HG03457 (cell line): ENCODE data around the gene SMIM30.

Experiments used
- ATAC-seq: cut with Tn5 transposase; IDR thresholded peaks from one replicate; pipeline ENCODE4 v1.9.1; 2021; ENCODE audit warnings: moderate number of reproducible peaks; ENCODE audit not compliant: unreplicated experiment

The SMIM30 gene

DNA sequence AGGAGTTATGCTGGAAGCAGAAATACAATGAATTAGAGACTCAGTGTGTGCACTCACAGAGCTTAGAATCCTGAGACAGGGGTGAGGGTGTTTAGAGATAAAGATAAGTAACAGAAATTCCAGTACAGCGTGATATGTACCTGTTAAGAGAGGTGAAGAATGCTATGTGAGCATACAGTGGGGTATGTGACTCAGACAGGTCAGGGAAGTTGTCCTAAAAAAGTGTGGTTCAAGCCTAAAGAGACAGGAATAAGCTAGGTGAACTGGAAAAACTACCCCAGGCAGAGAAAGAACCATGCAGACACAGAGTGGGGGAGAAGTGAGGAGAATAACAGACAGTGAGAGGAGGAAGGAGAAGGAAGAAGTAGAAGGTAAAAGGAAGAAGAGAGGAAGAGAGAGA is 8.6 kb downstream of the SMIM30 start:
- ATAC-seq: no peak

DNA sequence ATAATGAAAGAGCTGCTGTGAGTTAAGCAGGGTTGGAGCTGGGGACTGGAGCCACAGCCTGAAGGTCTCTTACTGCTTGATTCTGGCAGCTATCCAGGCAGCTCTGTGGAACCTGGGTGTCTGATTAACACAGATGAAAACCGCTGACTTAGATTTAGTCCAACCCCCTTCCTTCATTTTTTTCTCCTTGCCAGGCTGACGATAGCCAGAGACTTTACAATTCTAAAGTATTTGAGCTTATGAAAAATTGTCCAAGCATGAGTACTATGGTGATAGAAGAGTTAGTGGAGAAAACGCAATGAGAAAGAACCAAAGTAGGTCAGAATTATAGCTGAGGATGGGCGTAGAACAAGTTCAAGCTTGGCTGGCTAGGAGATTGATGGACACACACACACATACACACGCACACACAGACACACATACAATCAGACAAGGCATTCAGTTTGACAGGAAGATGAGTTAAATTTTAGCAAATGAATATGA is 18.2 kb downstream of the SMIM30 start:
- no peak for ATAC-seq

DNA sequence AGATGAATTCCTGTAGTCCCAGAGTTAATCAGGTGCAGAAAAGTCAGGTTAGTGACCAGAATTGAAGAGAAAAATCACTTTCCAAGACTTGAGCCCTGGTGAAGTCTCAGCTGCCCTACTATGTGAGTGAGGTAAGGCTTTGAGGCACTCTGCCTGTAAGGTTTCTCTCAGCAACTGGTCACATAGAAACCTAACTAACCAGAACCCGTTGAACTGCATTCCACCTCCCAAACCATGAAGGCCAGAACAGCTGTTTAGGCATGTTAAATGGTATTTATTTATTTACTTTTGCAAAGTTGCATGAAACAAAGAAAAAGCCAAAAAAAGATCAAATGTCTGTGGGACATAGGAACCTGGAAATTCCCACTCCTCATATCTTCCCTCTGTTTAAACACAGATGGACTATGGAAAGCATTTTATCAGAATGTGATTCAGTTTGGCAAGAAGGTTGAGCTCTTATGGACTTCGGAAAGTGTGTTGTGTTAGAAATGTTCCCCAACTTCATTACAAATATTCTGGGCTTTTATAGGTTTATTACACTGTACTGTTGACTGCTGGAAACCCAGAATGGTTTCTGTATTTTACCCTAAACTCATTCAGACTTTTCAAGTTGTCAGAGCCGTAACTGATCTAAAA is 19.0 kb downstream of the SMIM30 start:
- ATAC-seq: no peak

DNA sequence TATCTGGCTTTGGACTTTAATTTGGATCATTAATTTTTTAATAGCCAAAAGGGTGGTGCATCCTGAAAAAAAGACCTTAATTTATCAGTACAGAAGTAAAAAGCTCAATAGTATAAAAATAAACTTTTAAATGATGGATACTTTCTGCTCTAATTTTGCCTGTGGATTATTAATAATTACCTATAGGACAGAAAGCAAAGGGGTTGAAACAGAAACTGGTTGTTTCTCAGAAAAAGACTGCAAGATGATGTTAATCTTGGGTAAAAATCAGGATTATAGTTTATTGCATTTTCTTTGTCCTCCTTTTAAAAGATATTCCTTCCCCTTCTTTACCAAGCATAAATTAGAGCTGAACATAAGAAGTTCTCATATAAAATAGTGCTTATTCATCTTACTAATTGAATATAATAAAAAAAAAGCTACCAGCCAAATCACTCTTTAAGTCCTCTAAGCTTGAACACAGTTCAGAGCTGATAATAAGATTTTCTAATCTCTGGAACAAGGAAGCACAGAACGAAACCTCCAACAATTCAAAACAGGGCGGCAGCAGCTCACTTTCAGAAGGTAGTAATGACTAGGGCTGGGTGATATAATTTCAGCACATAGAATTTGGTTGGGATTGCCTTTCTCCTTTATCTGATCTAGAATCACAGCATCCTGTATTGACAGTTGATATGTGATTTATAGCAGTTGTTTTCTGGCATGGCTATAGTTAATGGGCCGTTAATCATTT is 23.7 kb downstream of the SMIM30 start:
- ATAC-seq: no peak

DNA sequence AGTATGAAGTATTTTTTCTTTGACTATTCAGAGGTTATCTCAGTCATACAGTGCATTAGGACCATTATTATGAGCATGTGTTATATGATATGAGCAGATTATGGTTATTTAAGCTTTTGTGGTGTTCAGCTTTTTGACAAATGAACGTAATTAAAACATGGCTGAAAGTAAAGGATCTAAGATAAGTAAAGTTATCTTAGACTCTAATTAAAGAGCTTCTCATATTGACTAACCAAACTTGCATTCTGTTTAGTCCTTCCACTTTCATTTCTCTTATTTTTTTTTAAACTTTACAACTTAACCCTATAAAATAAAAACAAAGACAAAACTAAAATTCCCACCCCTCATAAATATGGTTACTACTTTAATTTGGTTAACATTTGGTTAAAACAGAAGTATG is 24.8 kb downstream of the SMIM30 start:
- ATAC-seq: no peak

DNA sequence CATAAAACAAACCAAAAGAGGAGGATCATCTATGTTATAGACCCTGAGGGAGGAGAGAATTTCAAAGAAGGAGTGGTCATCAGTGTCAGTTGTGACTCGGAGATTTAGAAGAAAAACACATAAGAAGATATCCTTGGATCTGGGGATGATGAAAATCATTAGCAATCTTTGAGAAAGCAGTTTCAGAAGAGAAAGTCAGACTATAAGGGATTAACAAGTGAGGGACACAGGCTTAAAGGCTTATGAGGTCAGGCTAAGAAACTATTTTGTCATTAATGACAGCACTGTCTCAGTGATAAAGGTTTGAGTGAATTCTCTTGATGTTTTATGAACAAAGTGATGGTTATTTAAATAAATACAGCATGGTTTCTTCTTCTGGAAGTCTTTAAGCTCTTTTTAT is 25.6 kb downstream of the SMIM30 start:
- no peak for ATAC-seq

DNA sequence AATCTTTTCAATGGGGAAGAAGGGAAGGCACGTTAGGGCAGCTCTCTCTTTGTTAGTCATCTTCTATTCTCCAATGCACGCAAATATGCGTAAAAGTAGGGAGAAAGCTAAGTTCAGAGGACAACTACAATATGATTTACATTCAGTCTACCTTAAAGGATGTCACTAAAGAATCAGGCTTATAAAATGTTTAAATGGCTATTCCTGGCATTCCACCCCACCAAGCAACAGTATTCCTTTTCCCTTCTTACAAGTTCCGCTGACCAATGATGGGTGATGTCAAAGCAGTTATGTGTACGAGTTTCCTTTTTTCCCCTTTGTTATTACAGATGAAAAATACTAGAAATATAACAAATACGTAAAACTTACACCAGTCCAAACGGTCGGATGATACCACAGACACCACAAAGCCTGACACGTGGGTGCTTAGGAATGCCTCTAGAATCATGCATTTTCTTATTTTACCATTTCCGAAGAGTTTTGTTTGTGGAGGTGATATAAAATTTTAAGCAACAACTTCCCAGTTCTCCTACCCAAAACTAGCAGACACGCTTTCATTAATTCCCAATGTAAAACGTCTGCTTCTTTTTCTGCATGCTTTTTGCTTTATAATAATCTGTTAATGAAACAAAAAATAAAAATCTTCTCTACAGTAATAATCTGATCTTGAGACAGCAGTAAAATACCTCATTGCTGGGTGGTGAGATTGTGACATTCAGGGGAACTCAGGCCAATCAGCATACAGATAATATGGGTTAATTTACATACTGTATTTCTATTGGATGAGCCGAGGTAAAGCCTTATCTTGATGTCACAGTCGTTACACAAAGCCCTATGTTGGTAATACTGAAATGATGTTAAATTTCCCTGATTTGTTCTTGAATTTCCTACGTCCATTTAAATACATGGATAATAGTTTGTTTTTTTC is 31.0 kb downstream of the SMIM30 start:
- no peak for ATAC-seq

DNA sequence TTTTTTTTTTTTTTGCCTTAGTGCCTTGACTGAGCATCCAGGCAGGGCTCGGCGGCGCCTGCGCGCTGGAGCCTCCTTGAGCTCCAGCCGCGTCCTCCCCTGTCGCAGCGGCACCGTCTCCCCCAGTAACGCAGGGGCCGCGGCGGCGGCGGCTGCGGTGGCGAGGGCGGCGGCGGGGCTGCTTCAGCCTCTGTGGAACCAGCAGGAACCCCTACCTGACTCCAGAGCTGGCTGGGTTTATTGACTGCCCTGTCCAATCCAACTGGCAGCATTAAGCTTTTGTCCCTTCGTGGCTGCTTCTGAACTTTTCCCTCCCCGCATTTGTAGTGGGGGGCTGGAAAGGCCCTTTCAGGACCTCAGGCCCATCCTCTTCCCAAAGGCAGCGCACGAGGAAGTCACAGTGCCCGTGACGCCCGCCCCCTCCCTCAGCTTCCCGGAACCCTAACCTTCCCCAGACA is 31.9 kb downstream of the SMIM30 start, which contains the start of gene GPR85:
Gene GPR85, minus strand, starts transcription at position 397 of the 458 bp plus-strand sequence. CDS start 2,106 bp downstream, outside the sequence.
- ATAC-seq: peak; percentile 75

DNA sequence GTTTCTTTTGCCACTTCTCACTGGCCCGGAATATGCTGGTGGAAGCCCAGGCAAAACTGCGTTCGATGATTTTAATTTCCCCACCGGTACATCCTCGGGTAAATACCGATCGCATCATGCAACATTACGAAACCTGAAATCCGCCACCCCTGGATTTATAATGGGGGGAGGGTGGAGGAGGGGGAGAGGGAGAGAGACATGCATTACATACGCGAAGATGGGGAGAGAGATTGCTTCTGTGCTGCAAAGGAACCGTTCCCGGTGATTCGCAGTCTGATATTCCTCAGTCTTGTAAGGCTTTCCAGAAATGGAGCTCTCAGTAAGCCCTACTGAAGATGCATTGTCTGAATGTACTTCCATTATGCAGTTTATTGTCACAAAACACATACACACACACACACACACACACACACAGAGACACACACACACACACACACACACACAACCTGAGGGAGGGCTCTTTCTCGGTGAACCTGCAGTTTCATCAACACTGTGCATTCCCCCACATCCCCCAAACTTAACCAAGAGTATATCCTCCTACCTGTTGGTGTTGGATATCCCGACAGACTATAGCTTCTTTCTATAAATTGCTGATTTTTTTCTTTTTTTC is 32.5 kb downstream of the SMIM30 start:
- peak; percentile 20 for ATAC-seq

DNA sequence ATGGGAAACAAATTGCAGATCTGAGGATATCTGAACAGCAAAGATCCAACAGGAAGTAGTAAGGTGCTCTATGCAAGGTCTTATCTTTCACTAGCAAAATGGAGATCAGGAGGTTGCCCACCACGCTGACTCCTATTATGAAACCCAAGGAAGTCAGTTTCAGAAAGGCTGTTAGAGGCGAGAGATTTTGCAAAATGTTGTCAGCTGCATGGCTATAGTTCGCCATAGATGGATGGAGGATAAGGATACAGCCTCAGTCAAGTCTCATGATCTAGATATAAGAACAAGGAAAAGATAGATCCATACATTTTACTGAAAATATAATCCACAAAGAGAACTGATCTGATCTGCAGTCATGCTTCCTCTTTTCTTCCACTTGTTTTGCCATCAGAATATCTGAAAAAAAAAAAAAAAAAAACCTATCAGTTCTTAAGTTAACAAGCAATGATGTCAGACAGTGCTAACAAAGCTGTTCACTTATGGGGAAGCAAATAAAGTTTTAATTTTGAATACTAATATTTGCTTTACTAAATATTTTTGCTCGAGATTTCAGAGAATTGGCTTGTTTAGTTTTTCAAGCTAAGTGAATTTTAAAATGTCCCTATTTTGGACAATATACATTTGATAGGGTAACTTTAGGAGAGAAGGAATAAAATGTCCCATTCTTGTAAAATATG is 33.7 kb downstream of the SMIM30 start:
- ATAC-seq: no peak

DNA sequence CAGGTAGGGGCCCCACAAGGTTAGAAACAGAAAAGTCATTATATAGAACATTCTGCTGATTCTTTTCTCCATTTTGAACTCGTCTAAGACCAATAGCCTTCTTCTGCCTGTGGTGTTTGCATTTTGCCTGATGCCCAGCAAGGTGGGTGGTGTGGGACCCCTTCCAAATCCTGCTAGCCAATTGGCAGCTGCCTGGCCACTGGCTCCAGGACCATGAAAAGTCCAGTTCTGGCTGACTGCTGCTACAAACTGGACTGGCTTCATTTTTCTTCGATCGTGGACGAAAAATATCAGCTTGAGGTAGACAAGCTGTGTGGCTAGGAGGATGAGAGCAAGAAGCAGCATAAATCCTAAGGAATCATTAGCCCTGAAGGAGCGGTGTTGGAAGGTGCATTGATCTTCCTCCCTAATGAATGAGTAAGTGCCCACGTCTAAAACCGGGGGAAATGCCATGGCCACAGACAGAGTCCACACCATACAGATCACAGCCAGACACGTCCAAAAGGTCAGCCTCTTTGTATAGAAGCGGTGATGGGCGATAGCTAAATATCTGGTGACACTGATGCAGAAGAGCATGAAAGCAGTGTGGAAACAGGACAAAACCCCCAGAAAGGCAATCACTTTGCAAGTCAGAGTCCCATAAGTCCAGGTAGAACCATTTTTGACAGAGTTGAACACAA is 34.4 kb downstream of the SMIM30 start:
- no peak for ATAC-seq

DNA sequence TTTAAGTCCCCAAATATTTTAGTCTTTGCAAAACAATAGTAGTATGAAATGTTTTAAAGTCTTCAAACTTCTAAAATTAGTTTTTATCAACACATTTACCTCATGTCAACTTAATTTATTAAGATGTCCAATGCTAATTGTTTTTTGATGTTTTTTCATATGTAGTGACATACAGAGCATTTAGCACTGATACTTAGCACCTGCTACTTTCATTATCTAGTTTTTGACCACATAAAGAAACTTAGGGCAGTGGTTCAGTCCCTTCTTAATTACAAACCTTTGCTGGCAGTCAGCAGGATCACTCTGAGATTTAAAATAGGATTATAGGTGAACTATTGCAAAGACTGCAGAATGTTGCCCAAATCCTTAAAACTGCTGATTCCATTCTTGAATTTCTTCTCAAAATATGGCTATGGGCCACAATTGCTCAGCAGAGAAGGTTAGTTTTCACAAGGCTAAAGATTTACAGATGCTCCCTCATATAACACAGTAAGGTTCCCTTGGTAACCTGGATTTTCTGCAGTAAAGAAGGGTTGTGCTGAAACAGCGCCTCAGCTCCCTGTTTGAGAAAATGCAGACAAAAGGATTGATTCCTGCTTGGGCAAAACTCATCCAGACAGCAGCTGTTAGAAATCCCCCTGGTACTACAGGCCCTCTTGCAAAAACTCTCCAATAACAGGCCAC is 35.1 kb downstream of the SMIM30 start:
- no peak for ATAC-seq

DNA sequence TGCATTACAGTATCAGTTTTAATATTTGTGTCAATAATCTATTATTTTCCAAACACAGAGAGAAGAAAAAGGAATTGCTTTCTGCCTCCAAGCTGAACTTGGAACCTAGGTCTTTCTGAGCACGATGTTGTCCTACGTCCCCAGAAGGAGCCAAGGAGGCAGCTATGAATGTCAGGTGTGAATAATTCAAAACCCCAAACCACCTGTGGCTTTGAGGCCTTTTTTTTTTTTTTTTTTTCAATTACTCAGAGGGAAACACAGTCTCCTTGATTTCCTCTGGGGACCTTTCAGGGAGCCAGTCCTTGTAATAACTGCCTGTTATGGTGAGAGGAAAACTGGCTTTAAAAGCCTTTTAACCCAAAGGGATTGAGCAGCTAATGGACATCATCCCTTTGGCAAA is 40.0 kb downstream of the SMIM30 start:
- no peak for ATAC-seq

DNA sequence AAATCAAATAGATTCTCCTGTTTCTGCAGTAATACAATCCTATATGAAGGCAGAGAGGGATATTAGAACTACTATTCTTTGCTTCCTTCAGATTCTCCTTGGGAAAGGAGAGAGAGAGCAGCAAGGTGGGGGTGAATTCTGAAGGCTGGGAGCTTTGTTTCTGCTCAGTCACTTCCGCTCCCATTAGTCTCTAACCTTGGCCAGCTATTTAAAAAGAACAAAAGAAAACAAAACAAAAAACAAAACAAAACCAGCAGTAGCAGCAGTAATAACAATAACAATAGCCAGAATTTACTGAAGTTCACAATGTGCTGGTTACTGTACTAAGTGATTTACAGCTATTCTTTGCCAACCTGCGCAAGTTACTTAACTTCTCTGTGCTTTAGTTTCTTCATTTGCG is 41.7 kb downstream of the SMIM30 start:
- no peak for ATAC-seq

DNA sequence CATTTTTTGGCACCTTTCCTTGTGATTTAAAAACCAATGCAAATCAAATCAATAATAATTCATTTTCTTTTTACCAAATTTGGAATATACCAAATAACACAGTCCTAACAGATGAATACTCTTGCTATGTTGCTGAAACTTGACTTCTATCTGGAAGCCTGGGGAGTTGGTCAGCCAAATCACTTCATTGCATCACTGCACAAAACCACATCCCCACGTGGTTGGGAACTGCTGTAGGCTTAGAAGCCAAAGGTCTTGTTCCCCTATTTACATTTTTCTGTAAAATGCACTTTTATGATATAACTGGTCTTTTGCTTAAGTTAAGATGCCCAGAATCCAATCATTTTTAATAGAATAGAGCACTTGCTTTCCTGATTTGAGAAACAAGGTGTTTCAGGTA is 46.9 kb downstream of the SMIM30 start:
- ATAC-seq: no peak
